Adrenal gland (tissue), 5 donors: Measurements from ENCODE around the gene PDGFC.

Source experiments
- CTCF ChIP-seq, 6 experiments: fragments of 450-650 bp in 4 of 6; fragments of 200-600 bp in 2 of 6; sonication (generic) in 1 of 6; IDR thresholded peaks; 1 replicate in 5 of 6; 2 replicates in 1 of 6; pipeline versions ENCODE4 v1.5.1 to v1.8.0; 2016 to 2021; ENCODE audit warnings: antibody characterized with exemption in 6 of 6, mild to moderate bottlenecking in 2 of 6, moderate library complexity in 1 of 6
- POLR2A ChIP-seq, 2 donors: fragments of 450-650 bp; IDR thresholded peaks; one replicate each; pipeline ENCODE4 v1.6.1; 2017; ENCODE audit warnings: antibody characterized with exemption in 2 of 2, mild to moderate bottlenecking in 2 of 2, moderate library complexity in 1 of 2
- donor health status: DM: no; HTN: no; CAD: no.

GRCh38 chr4:156788782-156789181, 182.8 kb downstream of the PDGFC start:
- no peak for TF ChIP-seq CTCF (IDR thresholded peaks at IDR 0.05)
- no peak for TF ChIP-seq POLR2A (IDR thresholded peaks at IDR 0.05)
